Transverse colon (tissue), 4 donors: ENCODE measurements around the gene NRN1.

Experiments
- POLR2A ChIP-seq: fragments of 450-650 bp; IDR thresholded peaks from one replicate; pipeline ENCODE4 v1.6.1; 2016; ENCODE audit warnings: antibody characterized with exemption, mild to moderate bottlenecking, moderate library complexity
- POLR2AphosphoS5 ChIP-seq, 3 donors: sonication (generic); formaldehyde crosslinking; IDR thresholded peaks; one replicate each; pipeline ENCODE4 v1.6.1; 2016; ENCODE audit warnings: antibody characterized with exemption in 3 of 3
- TF ChIP-seq, protein P1 (sequence below), 5 experiments: fragments of 200-600 bp in 3 of 5; fragments of 450-650 bp in 2 of 5; sonication (generic) in 3 of 5; IDR thresholded peaks; 1 replicate in 2 of 5; 2 replicates in 3 of 5; pipeline ENCODE4 v1.5.1; 2016 to 2017; ENCODE audit warnings: antibody characterized with exemption in 5 of 5, inconsistent platforms in 3 of 5, mild to moderate bottlenecking in 2 of 5, moderate library complexity in 1 of 5

DNA sequence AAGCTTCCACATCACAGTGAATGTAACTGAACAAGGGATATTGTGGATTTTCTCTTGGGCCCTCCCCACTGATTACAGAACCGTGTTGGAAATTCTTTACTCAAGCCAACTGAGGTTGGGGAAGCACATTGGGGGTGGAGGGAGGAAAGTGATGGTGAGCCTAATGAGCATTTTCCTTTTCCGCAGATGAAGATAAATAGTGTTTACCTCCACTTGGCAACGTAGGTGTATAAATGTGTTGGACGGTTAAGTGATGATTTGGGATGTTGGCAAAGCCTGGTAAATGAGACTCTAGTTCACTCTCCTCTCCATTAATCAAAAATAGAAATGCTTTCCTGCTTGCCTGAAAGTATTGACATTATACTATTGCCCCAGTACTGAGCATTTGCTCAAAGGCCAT, 27.1 kb upstream of the NRN1 start:
- TF ChIP-seq, protein P1, sequence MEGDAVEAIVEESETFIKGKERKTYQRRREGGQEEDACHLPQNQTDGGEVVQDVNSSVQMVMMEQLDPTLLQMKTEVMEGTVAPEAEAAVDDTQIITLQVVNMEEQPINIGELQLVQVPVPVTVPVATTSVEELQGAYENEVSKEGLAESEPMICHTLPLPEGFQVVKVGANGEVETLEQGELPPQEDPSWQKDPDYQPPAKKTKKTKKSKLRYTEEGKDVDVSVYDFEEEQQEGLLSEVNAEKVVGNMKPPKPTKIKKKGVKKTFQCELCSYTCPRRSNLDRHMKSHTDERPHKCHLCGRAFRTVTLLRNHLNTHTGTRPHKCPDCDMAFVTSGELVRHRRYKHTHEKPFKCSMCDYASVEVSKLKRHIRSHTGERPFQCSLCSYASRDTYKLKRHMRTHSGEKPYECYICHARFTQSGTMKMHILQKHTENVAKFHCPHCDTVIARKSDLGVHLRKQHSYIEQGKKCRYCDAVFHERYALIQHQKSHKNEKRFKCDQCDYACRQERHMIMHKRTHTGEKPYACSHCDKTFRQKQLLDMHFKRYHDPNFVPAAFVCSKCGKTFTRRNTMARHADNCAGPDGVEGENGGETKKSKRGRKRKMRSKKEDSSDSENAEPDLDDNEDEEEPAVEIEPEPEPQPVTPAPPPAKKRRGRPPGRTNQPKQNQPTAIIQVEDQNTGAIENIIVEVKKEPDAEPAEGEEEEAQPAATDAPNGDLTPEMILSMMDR (IDR thresholded peaks at IDR 0.05), result no peak
- no peak for TF ChIP-seq POLR2A
- TF ChIP-seq POLR2AphosphoS5 (IDR thresholded peaks at IDR 0.05), result no peak
